ENCODE measurements around the gene SEC16B. TPM values are rescaled to one million over a fixed set of nuclear protein-coding genes. Genes with fewer than 3 reads are reported as not detected.

Gene SEC16B
- total and polyA plus RNA-seq, 4 donors, result 2.5 to 3.9 (median 3.3) TPM

- Histone ChIP-seq H3K27ac (ENCODE audit: low read depth, low read length) (no peak overlapping the region), H3K9me3 (ENCODE audit: control insufficient read depth, insufficient read depth, low read length) (no peaks in the 10 kb centered on the region), H3K36me3 (ENCODE audit: control insufficient read depth, insufficient read depth, low read length) (no peaks in the 10 kb centered on the region), H3K27me3 (ENCODE audit: control insufficient read depth, insufficient read depth, low read length) (no peaks in the 10 kb centered on the region), H3K4me3 (ENCODE audit: low read depth, low read length) (no peak overlapping the region), H3K4me1 (ENCODE audit: control insufficient read depth, insufficient read depth, low read length) (no peaks in the 10 kb centered on the region)
- WGBS (ENCODE audit: insufficient coverage), result no CpG with 5 or more reads among the region's 3 CpGs
- DNase-seq (ENCODE audit: low read depth in 4 of 6, low spot score in 6 of 6), result no peak
These were observed 46.4 kb downstream of the SEC16B start for GRCh38 chr1:177923441-177923840.

DNA sequence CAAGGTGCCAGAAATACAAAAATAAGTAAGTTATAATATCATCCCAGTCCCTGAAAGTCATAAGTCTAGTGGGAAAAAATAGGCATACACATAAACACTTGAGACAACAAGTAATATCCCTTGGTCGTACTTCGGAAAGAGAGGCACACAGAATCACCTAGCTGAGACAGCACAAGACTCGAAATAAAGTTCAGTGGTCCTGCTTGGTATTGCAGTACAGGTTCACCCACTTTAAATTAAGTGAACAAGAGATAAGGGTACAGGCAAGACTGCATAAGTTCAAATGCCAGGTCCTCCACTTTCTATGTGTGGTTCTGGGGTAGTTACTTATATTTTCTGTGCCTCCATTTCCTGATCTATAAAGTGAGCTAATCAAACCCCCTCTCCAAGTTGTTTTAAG is 47.6 kb downstream of the SEC16B start:
- H3K9me3 ChIP-seq (ENCODE audit: control insufficient read depth, insufficient read depth, low read length), result no peaks in the 10 kb centered on the region
- H3K27ac ChIP-seq (ENCODE audit: low read depth, low read length), result no peak overlapping the region
- H3K4me1 ChIP-seq (ENCODE audit: control insufficient read depth, insufficient read depth, low read length), result no peaks in the 10 kb centered on the region
- 79% methylated on average over 3 of the region's 3 CpGs for WGBS (ENCODE audit: insufficient coverage)
- no peak for DNase-seq (ENCODE audit: low read depth in 4 of 6, low spot score in 6 of 6)
- no peaks in the 10 kb centered on the region for H3K27me3 ChIP-seq (ENCODE audit: control insufficient read depth, insufficient read depth, low read length)
- no peaks in the 10 kb centered on the region for H3K36me3 ChIP-seq (ENCODE audit: control insufficient read depth, insufficient read depth, low read length)
- H3K4me3 ChIP-seq (ENCODE audit: low read depth, low read length), result no peak overlapping the region

DNA sequence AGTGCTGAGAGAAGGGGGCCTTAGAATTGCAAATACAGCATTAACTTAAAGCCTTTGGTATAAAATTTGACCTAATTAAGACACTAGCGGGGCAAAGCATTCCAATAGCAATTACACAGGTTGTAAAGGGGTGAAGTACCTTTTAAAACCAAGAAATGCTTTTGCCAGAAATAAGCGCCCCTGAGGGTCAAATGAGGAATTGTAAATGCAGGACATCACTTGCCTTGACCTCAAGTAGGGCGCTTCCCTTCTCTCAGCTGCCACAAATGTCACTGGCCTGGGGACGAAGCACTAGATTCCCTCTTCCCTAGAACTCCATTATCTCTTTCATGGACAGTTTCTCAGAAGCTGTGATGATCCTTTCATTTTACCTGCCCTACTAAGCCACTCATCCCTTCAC is 48.3 kb downstream of the SEC16B start:
- Histone ChIP-seq H3K4me3 (ENCODE audit: low read depth, low read length) (no peak overlapping the region), H3K4me1 (ENCODE audit: control insufficient read depth, insufficient read depth, low read length) (no peaks in the 10 kb centered on the region), H3K27ac (ENCODE audit: low read depth, low read length) (no peak overlapping the region), H3K36me3 (ENCODE audit: control insufficient read depth, insufficient read depth, low read length) (no peaks in the 10 kb centered on the region), H3K9me3 (ENCODE audit: control insufficient read depth, insufficient read depth, low read length) (no peaks in the 10 kb centered on the region), H3K27me3 (ENCODE audit: control insufficient read depth, insufficient read depth, low read length) (no peaks in the 10 kb centered on the region)
- 64% methylated on average over 3 of the region's 4 CpGs for WGBS (ENCODE audit: insufficient coverage)
- no peak for DNase-seq (ENCODE audit: low read depth in 4 of 6, low spot score in 6 of 6)

DNA sequence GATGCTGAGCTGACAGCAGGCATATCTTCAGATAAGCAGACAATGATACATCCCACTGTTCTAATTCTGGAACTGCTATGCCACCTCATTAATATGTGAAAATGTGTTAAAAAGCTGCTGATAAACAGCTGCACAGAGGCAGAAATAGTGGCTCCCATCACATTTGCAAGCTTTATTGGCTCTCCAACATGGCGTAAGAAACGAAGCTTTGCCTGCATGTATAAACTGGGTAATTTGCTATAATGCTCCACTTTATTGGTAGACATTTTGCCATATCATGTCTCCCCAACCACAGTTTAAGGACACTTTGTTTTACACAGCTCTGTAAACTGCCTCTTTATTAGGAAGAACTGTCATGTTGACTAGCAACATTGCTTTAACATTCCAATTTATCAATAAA is 49.8 kb downstream of the SEC16B start:
- Histone ChIP-seq H3K4me1 (ENCODE audit: control insufficient read depth, insufficient read depth, low read length) (no peaks in the 10 kb centered on the region), H3K4me3 (ENCODE audit: low read depth, low read length) (no peak overlapping the region)

DNA sequence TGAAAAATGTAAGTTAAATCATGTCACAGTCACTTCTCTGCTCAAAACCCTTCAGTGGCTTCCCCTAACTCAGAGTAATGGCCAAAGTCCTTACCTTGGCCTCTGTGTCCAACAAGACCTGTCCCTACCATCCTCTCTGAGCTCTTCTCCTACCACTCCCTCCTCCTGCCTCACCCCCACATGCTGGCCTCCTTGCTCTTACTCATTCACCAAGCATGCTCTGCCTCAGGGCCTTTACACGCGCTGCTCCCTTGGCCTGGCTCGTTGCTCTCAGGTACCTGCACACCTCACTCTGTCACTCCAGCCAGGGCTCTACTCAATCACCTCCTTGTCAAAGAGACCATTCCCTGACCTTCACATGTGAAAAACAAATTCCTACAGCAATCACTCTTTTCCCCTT is 54.2 kb downstream of the SEC16B start:
- DNase-seq (ENCODE audit: low read depth in 4 of 6, low spot score in 6 of 6), result no peak
- H3K9me3 ChIP-seq (ENCODE audit: control insufficient read depth, insufficient read depth, low read length), result no peaks in the 10 kb centered on the region
- H3K36me3 ChIP-seq (ENCODE audit: control insufficient read depth, insufficient read depth, low read length), result no peaks in the 10 kb centered on the region
- no peak overlapping the region for H3K4me3 ChIP-seq (ENCODE audit: low read depth, low read length)
- H3K4me1 ChIP-seq (ENCODE audit: control insufficient read depth, insufficient read depth, low read length), result no peaks in the 10 kb centered on the region
- 96% methylated on average over 3 of the region's 3 CpGs for WGBS (ENCODE audit: insufficient coverage)
- no peak overlapping the region for H3K27ac ChIP-seq (ENCODE audit: low read depth, low read length)
- H3K27me3 ChIP-seq (ENCODE audit: control insufficient read depth, insufficient read depth, low read length), result no peaks in the 10 kb centered on the region

More for the DNA sequence above, 49.8 kb downstream of the SEC16B start:
- no peaks in the 10 kb centered on the region for H3K36me3 ChIP-seq (ENCODE audit: control insufficient read depth, insufficient read depth, low read length)
- no peaks in the 10 kb centered on the region for H3K9me3 ChIP-seq (ENCODE audit: control insufficient read depth, insufficient read depth, low read length)
- WGBS (ENCODE audit: insufficient coverage), result no CpG with 5 or more reads among the region's 2 CpGs
- peak in 2 of 6 donors; percentile 15 to 94 for DNase-seq (ENCODE audit: low read depth in 4 of 6, low spot score in 6 of 6)
- no peaks in the 10 kb centered on the region for H3K27me3 ChIP-seq (ENCODE audit: control insufficient read depth, insufficient read depth, low read length)
- H3K27ac ChIP-seq (ENCODE audit: low read depth, low read length), result no peak overlapping the region

DNA sequence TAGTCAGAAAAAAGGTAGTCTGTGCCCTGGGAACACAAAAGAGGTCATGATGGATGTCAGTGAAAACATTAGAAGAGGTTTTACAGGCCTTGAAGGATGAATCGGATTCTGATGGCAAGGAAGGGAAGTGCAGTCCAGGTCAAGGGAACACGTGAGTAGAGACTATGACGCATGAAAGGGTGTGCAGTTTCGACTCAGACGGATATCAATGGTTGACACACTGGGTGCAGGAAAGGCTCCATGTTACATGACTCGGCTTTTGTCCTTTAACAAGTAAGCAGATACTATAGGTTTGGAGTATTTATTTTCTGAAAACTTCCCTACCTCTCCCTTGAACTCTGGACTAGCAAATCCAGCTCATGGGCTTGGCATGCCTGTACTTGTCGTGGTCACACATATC is 55.3 kb downstream of the SEC16B start:
- Histone ChIP-seq H3K9me3 (ENCODE audit: control insufficient read depth, insufficient read depth, low read length) (no peaks in the 10 kb centered on the region), H3K4me3 (ENCODE audit: low read depth, low read length) (no peak overlapping the region), H3K27ac (ENCODE audit: low read depth, low read length) (no peak overlapping the region), H3K4me1 (ENCODE audit: control insufficient read depth, insufficient read depth, low read length) (no peaks in the 10 kb centered on the region), H3K36me3 (ENCODE audit: control insufficient read depth, insufficient read depth, low read length) (no peaks in the 10 kb centered on the region), H3K27me3 (ENCODE audit: control insufficient read depth, insufficient read depth, low read length) (no peaks in the 10 kb centered on the region)
- WGBS (ENCODE audit: insufficient coverage), result 93% methylated on average over 6 of the region's 7 CpGs
- DNase-seq (ENCODE audit: low read depth in 4 of 6, low spot score in 6 of 6), result no peak

- H3K27ac ChIP-seq (ENCODE audit: low read depth, low read length), result no peak overlapping the region
- H3K4me1 ChIP-seq (ENCODE audit: control insufficient read depth, insufficient read depth, low read length), result no peaks in the 10 kb centered on the region
- peak in 2 of 6 donors; percentile 45 to 66 for DNase-seq (ENCODE audit: low read depth in 4 of 6, low spot score in 6 of 6)
- no peaks in the 10 kb centered on the region for H3K27me3 ChIP-seq (ENCODE audit: control insufficient read depth, insufficient read depth, low read length)
- H3K9me3 ChIP-seq (ENCODE audit: control insufficient read depth, insufficient read depth, low read length), result no peaks in the 10 kb centered on the region
- no peak overlapping the region for H3K4me3 ChIP-seq (ENCODE audit: low read depth, low read length)
- no peaks in the 10 kb centered on the region for H3K36me3 ChIP-seq (ENCODE audit: control insufficient read depth, insufficient read depth, low read length)
- 46% methylated on average over 3 of the region's 4 CpGs for WGBS (ENCODE audit: insufficient coverage)
These were observed 55.9 kb downstream of the SEC16B start for GRCh38 chr1:177913762-177914540.

- no peaks in the 10 kb centered on the region for H3K9me3 ChIP-seq (ENCODE audit: control insufficient read depth, insufficient read depth, low read length)
- H3K4me3 ChIP-seq (ENCODE audit: low read depth, low read length), result no peak overlapping the region
- H3K27me3 ChIP-seq (ENCODE audit: control insufficient read depth, insufficient read depth, low read length), result no peaks in the 10 kb centered on the region
- H3K27ac ChIP-seq (ENCODE audit: low read depth, low read length), result no peak overlapping the region
- H3K36me3 ChIP-seq (ENCODE audit: control insufficient read depth, insufficient read depth, low read length), result no peaks in the 10 kb centered on the region
- peak in 2 of 6 donors; percentile 22 to 48 for DNase-seq (ENCODE audit: low read depth in 4 of 6, low spot score in 6 of 6)
- no peaks in the 10 kb centered on the region for H3K4me1 ChIP-seq (ENCODE audit: control insufficient read depth, insufficient read depth, low read length)
- WGBS (ENCODE audit: insufficient coverage), result 67% methylated on average over 1 of the region's 3 CpGs
These were observed 56.9 kb downstream of the SEC16B start for GRCh38 chr1:177912991-177913390.

GRCh38 chr1:177909416-177909815 is 60.4 kb downstream of the SEC16B start:
- no CpG with 5 or more reads among the region's 2 CpGs for WGBS (ENCODE audit: insufficient coverage)
- no peaks in the 10 kb centered on the region for H3K9me3 ChIP-seq (ENCODE audit: control insufficient read depth, insufficient read depth, low read length)
- no peaks in the 10 kb centered on the region for H3K27me3 ChIP-seq (ENCODE audit: control insufficient read depth, insufficient read depth, low read length)
- H3K4me3 ChIP-seq (ENCODE audit: low read depth, low read length), result no peak overlapping the region
- no peaks in the 10 kb centered on the region for H3K4me1 ChIP-seq (ENCODE audit: control insufficient read depth, insufficient read depth, low read length)
- no peaks in the 10 kb centered on the region for H3K36me3 ChIP-seq (ENCODE audit: control insufficient read depth, insufficient read depth, low read length)
- H3K27ac ChIP-seq (ENCODE audit: low read depth, low read length), result no peak overlapping the region
- no peak for DNase-seq (ENCODE audit: low read depth in 4 of 6, low spot score in 6 of 6)

- H3K27ac ChIP-seq (ENCODE audit: low read depth, low read length), result no peak overlapping the region
- DNase-seq (ENCODE audit: low read depth in 4 of 6, low spot score in 6 of 6), result no peak
- no peak overlapping the region for H3K4me3 ChIP-seq (ENCODE audit: low read depth, low read length)
- 89% methylated on average over 4 of the region's 5 CpGs for WGBS (ENCODE audit: insufficient coverage)
- peaks cover 5% of the 10 kb centered on the region for H3K4me1 ChIP-seq (ENCODE audit: control insufficient read depth, insufficient read depth, low read length)
- H3K27me3 ChIP-seq (ENCODE audit: control insufficient read depth, insufficient read depth, low read length), result no peaks in the 10 kb centered on the region
- H3K9me3 ChIP-seq (ENCODE audit: control insufficient read depth, insufficient read depth, low read length), result no peaks in the 10 kb centered on the region
- no peaks in the 10 kb centered on the region for H3K36me3 ChIP-seq (ENCODE audit: control insufficient read depth, insufficient read depth, low read length)
These were observed 62.9 kb downstream of the SEC16B start for GRCh38 chr1:177907000-177907399.

All from spinal cord (tissue), 10 donors.